Lung (tissue), 12 donors: Measurements from ENCODE around the gene ADH4. TPM values are rescaled to one million over a fixed set of nuclear protein-coding genes. Genes with fewer than 3 reads are reported as not detected.

Experiments used
- ATAC-seq: fragments of 200-7000 bp; cut with Tn5 transposase; one replicate; pipeline ENCODE4 v1.9.1; 2020; ENCODE audit warnings: moderate number of reproducible peaks; ENCODE audit not compliant: insufficient read depth, low FRiP score
- DNase-seq, 3 donors: peaks; one replicate each; pipeline ENCODE4 v3.0.0-alpha.2; 2013 to 2017
- H3K27ac ChIP-seq, 2 donors: one replicate each; pipeline ENCODE4 v1.5.1; 2013; ENCODE audit warnings: mild to moderate bottlenecking in 2 of 2, moderate library complexity in 2 of 2, control low read depth in 1 of 2, inconsistent platforms in 1 of 2, low read depth in 1 of 2, low read length in 1 of 2
- H3K27me3 ChIP-seq, 3 donors: one replicate each; pipeline ENCODE4 v1.5.1; 2013; ENCODE audit warnings: low read length in 2 of 3; ENCODE audit not compliant: control insufficient read depth in 3 of 3, insufficient read depth in 3 of 3
- H3K36me3 ChIP-seq, 4 donors: one replicate each; pipeline ENCODE4 v1.5.1; 2013; ENCODE audit warnings: low read length in 4 of 4, mild to moderate bottlenecking in 1 of 4, moderate library complexity in 1 of 4; ENCODE audit not compliant: control insufficient read depth in 4 of 4, insufficient read depth in 4 of 4
- H3K4me1 ChIP-seq, 5 donors: one replicate each; pipeline ENCODE4 v1.5.1; 2013; ENCODE audit warnings: low read length in 5 of 5, mild to moderate bottlenecking in 2 of 5, moderate library complexity in 1 of 5; ENCODE audit not compliant: control insufficient read depth in 5 of 5, insufficient read depth in 5 of 5
- H3K4me3 ChIP-seq: one replicate; pipeline ENCODE4 v1.5.1; 2013; ENCODE audit warnings: mild to moderate bottlenecking, control low read depth, moderate library complexity
- H3K9ac ChIP-seq, 2 donors: one replicate each; pipeline ENCODE4 v1.5.1; 2013; ENCODE audit warnings: low read length in 2 of 2, control low read depth in 1 of 2; ENCODE audit not compliant: insufficient read depth in 1 of 2
- H3K9me3 ChIP-seq, 4 donors: one replicate each; pipeline ENCODE4 v1.5.1; 2013; ENCODE audit warnings: low read length in 3 of 4, mild to moderate bottlenecking in 1 of 4, moderate library complexity in 1 of 4; ENCODE audit not compliant: control insufficient read depth in 4 of 4, insufficient read depth in 3 of 4
- CTCF ChIP-seq: IDR thresholded peaks from 2 replicates; pipeline ENCODE4 v1.5.1; 2012; ENCODE audit warnings: mild to moderate bottlenecking; ENCODE audit errors: control extremely low read depth, extremely low read depth
- WGBS, 2 donors: extraction: QIAGEN DNeasy Blood & Tissue Kit; methylation state at CpG; one replicate each; pipeline ENCODE4 v1.1.7; 2013; 5-methylcytosine and 5-hydroxymethylcytosine counted together
- polyA plus RNA-seq, 2 donors: library from polyadenylated mRNA; stranded (reverse); fragments of 200-250 nt; gene quantifications; one replicate each; pipeline ENCODE4 v1.2.1, GENCODE V29; 2013
- total RNA-seq, 2 donors: library from RNA; depleted of rRNA in 1 of 2; stranded (reverse); fragments of >200 nt in 1 of 2; gene quantifications; one replicate each; pipeline ENCODE4 v1.2.1, GENCODE V29; 2014 to 2021
- donor health status: control.
- donor health status: control.
- donor health status: Bipolar disorder and iron deficiency.
- donor health status: healthy.
- donor health status: DM: yes; HTN: yes; CAD: no.

Gene ADH4
- total and polyA plus RNA-seq, 4 donors, result 0.12 to 0.68 (median 0.17) TPM

GRCh38 chr4:99179178-99179577, 35.1 kb upstream of the ADH4 start:
- Histone ChIP-seq H3K4me1 (peaks cover 0 to 9% (median 0%) of the 10 kb centered on the region in 5 donors), H3K9ac (no peak overlapping the region), H3K27me3 (no peaks in the 10 kb centered on the region), H3K9me3 (peaks cover 0 to 10% (median 3%) of the 10 kb centered on the region in 4 donors), H3K27ac (no peak overlapping the region), H3K4me3 (no peak overlapping the region), H3K36me3 (peaks cover 0 to 11% (median 1%) of the 10 kb centered on the region in 4 donors)
- DNase-seq (no peak), ATAC-seq (no peak)
- no peak for TF ChIP-seq CTCF
- WGBS, 2 donors, result 71 to 80% methylated on average over 1 to 2 of the region's 2 CpGs

GRCh38 chr4:99166544-99166943, 22.4 kb upstream of the ADH4 start:
- DNase-seq, result no peak
- no peak for ATAC-seq
- no peaks in the 10 kb centered on the region for H3K9me3 ChIP-seq
- no peaks in the 10 kb centered on the region for H3K27me3 ChIP-seq
- H3K9ac ChIP-seq, result no peak overlapping the region
- no peak for TF ChIP-seq CTCF
- WGBS, 2 donors, result 69 to 74% methylated on average over 2 of the region's 2 CpGs
- no peaks in the 10 kb centered on the region for H3K4me1 ChIP-seq
- no peak overlapping the region for H3K4me3 ChIP-seq
- peaks cover 0 to 4% (median 0%) of the 10 kb centered on the region in 4 donors for H3K36me3 ChIP-seq
- H3K27ac ChIP-seq, result no peak overlapping the region

- H3K4me1 ChIP-seq, result no peaks in the 10 kb centered on the region
- TF ChIP-seq CTCF, result no peak
- no peak for DNase-seq
- no peaks in the 10 kb centered on the region for H3K27me3 ChIP-seq
- no peak for ATAC-seq
- H3K4me3 ChIP-seq, result no peak overlapping the region
- peaks cover 0 to 4% (median 0%) of the 10 kb centered on the region in 4 donors for H3K36me3 ChIP-seq
- H3K27ac ChIP-seq, result no peak overlapping the region
- no peaks in the 10 kb centered on the region for H3K9me3 ChIP-seq
- WGBS, 2 donors, result 96 to 100% methylated on average over 1 of the region's 1 CpG
- no peak overlapping the region for H3K9ac ChIP-seq
Measured at GRCh38 chr4:99165978-99166377, 21.9 kb upstream of the ADH4 start.

GRCh38 chr4:99161373-99162099, 17.4 kb upstream of the ADH4 start:
- Histone ChIP-seq H3K9ac (no peak overlapping the region), H3K27me3 (no peaks in the 10 kb centered on the region), H3K36me3 (peaks cover 0 to 4% (median 0%) of the 10 kb centered on the region in 4 donors), H3K27ac (no peak overlapping the region), H3K4me1 (peaks cover 0 to 6% (median 0%) of the 10 kb centered on the region in 5 donors), H3K4me3 (no peak overlapping the region), H3K9me3 (no peaks in the 10 kb centered on the region)
- WGBS, 2 donors, result 96 to 99% methylated on average over 3 of the region's 3 CpGs
- ATAC-seq, result no peak
- TF ChIP-seq CTCF, result no peak
- DNase-seq, result no peak
